Erythroblast (primary cell): ENCODE measurements around the gene MTCH2.

Experiments
- DNase-seq, 2 experiments: peaks; one replicate each; lab custom pipeline; 2025; lab: John Stamatoyannopoulos, UW
- GATA1 ChIP-seq: IDR thresholded peaks from 2 replicates; pipeline ENCODE4 v1.6.1; 2011; ENCODE audit warnings: low read depth, mild to moderate bottlenecking, control low read depth, low read length, moderate library complexity
- POLR2A ChIP-seq: IDR thresholded peaks from 2 replicates; pipeline ENCODE4 v1.6.1; 2011; ENCODE audit warnings: mild to moderate bottlenecking, low read length

MTCH2 gene

GRCh38 chr11:47572715-47573255 is 69.6 kb downstream of the MTCH2 start:
- DNase-seq, result no peak
- TF ChIP-seq GATA1, result no peak
- TF ChIP-seq POLR2A, result no peak

GRCh38 chr11:47571895-47572294 is 70.5 kb downstream of the MTCH2 start:
- no peak for DNase-seq
- TF ChIP-seq POLR2A (no peak), GATA1 (no peak)

- DNase-seq, result no peak
Measured at GRCh38 chr11:47571357-47571729, 71.0 kb downstream of the MTCH2 start.

GRCh38 chr11:47570651-47571356 is 71.6 kb downstream of the MTCH2 start:
- no peak for DNase-seq
- no peak for TF ChIP-seq POLR2A
- no peak for TF ChIP-seq GATA1

More at GRCh38 chr11:47571357-47571729, 71.0 kb downstream of the MTCH2 start:
- TF ChIP-seq GATA1 (no peak), POLR2A (no peak)

GRCh38 chr11:47569646-47570045 is 72.7 kb downstream of the MTCH2 start:
- no peak for DNase-seq
- no peak for TF ChIP-seq GATA1
- TF ChIP-seq POLR2A, result no peak
